NOMO-1 treated with DMSO at 0.1 percent for 48 hours (cell line): ENCODE results near the gene DNAJB11.
"Not testable (repeated sequence)": the region's sequence is repeated elsewhere in the genome, so short reads cannot be mapped to it uniquely, and the experiment has no call there.

Source experiments
- DNase-seq: peaks from one replicate; lab custom pipeline; 2025; ENCODE audit not compliant: unreplicated experiment; lab: John Stamatoyannopoulos, UW

DNAJB11 gene

DNA sequence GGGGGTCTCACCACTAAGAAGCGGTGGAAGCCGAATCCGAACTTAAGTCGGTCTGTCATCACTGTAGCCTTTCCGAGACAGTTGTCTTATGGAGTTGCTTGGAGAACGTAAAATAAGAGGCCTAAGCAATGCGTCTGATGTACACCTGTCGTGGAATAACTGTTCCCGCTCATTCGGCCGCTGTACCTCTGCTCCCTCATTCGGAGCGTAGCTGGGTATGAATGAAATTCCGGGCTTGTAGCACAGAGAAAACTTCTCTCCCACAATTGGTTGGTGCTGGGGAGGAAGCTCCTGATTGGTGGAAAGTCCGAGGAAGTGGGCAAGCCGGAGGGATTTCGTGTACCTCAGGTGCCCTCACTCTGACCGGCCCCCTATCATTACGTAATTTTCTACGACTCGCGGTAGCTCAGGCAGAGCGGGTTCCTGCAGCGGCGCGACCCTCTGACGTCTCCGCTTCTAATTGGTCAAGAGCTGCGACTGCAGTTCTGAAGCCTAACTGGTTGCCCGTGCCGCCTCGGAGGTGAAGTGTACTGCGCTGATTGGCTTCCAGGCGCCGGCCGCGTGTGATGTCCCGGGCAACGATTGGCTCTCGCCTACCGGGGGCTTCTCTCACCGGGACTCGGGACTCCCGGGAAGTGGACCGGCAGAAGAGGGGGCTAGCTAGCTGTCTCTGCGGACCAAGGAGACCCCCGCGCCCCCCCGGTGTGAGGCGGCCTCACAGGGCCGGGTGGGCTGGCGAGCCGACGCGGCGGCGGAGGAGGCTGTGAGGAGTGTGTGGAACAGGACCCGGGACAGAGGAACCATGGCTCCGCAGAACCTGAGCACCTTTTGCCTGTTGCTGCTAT, at the start of gene DNAJB11:
TSS of gene DNAJB11 (plus strand) at position 625 of the 845 bp plus-strand sequence. CDS start at position 803, 178 bp downstream.
- DNase-seq = peak; percentile 100

DNA sequence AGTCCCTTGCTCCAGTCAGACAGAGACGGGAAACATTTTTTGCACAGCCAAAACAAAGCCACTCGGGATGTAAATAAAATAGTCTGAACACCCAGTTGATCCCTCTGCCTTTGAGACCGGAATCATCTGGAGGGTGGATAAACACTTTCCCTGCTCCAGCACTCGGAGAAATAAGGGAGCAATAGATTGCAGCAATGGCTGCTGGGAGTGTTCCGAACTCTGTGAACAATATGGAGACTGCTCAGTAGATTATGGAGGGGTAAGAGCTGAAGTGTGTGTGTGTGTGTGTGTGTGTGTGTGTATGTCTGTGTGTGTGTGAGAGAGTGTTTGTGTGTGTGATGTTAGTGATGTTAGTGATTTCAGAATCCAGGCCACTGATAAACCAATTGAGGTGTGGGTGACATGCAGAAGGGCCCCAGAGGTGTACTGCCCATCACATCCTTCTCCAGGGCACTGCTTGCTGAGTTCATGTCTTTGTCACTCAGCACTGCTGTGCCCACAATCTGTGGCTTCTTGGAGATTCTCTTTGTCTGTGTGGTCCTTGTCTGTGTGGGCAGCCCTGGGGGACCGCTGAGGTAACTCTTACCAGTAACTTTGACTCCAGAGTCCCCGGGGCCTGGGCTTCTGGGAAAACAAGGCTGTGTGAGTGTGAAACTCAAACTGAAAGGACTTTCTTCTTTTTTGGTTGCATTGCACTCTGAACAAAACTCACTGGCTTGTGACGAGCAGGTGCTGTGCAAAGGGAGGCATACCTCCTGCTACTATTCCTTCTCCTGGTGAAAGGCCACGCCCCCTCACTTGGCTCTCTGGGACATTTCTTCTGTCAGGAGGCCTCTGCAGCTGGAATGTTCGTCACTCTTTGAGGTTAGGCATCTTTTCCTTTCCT, 49.3 kb upstream of the DNAJB11 start:
- no peak for DNase-seq

DNA sequence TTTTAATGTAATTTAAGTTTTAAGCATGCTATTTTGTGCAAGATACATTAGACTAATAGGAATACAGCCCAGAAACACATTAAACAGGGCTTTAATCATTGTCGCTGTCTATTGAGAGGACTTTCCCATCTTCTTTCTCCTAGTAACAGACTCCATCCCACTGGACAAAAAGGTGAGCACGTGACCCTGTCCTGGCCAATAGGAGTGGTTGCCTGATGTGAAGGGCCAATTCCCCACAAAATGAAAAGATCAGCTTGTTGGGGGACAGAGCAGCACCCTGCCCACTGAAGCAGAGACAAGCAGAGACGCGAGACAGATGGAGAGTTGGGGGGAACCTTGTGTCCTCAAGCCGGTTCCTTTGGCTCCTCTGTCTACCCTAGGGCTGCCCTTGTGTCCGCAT, 47.5 kb upstream of the DNAJB11 start:
- no peak for DNase-seq

DNA sequence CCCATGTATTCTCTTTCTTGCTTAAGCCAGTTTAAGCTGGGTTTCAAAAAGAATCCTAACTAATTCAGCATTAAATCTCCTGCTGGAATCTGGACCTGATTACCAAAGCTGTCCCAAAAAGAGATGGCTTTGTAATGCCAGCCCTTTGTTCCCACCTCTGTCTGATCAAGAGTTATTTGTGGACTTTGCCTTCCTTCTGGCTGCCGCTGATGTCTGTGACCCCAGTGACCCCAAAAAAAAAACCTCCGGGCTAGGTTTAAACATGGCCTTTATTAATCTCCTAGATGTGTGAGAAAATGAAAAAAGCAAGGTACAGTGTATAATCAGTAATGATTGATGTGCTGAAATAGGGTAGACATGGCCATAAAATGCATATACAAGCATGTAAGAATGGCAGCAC, 47.1 kb upstream of the DNAJB11 start:
- DNase-seq = no peak

DNA sequence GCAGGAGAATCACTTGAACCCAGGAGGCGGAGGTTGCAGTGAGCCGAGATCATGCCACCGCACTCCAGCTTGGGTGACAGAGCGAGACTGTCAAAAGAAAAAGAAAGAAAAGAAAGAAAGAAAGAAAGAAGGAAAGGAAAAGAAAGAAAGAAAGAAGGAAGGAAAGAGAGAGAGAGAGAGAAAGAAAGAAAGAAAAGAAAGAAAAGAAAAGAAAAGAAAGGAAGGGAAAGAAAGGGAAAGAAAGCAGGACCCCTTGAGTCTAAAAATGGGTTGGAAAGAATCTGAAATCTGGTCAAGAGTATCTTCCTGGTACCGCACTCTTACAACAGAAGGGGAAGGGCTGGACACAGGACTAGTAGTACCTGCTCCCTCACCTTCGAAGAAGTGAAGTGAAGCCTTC, 45.9 kb upstream of the DNAJB11 start:
- no peak for DNase-seq

DNA sequence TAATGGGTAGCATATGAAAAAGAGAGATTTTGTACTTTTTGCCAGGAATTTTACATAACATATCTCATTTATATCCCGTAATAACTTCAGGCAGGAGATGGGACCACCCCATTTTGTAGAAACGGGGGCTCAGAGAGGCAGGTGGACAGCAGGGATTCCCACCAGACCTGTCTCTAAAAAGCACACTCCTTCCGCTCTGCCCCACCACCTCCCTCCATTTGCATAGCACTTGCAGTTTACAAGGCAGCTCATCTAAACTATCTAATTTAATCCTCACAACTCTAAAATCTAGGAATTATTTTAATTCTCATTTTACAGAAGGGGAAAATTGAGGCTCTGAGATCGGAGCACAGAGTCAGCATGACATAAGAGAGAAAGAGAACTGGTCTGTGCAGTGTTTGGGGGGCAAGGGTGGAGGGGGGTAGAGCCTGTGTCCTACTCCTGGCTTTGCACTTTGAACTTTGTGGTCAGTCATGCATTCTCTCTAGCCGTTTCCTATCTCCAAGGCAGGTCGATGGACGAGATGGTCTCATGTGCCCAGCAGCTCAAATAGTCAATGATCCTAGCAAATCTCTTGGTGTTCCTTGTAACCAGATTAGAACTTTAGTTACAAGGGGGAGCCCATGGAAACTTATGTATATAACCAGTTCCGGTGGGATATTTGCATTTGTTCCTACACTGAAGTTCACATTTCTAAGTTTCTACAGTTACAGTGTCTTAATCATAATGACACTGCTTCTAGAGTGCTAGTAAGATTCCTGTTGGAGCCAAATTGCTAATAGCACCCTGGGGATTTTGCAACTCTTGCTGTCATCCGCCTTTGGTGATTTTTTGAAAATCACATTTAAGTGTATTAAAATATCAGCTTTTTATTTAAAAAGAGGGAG, 44.9 kb upstream of the DNAJB11 start:
- DNase-seq = no peak

DNA sequence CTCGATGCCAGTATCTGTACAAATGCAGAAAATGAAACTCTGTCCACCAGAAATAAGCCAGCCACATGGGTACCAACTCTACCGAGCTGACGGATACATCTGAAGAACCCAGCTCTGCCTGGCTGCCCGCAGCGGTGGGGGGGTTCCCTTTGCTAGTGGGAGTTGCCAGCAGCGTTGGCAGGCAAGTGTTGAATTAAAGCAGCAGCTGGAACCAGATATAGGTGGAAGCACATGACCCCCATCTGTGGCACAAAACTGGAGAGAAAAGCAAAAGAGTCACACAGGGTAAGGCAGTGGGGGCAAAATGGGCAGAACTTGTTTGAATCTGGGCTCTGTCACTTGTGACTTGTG, 44.3 kb upstream of the DNAJB11 start:
- no peak for DNase-seq

DNA sequence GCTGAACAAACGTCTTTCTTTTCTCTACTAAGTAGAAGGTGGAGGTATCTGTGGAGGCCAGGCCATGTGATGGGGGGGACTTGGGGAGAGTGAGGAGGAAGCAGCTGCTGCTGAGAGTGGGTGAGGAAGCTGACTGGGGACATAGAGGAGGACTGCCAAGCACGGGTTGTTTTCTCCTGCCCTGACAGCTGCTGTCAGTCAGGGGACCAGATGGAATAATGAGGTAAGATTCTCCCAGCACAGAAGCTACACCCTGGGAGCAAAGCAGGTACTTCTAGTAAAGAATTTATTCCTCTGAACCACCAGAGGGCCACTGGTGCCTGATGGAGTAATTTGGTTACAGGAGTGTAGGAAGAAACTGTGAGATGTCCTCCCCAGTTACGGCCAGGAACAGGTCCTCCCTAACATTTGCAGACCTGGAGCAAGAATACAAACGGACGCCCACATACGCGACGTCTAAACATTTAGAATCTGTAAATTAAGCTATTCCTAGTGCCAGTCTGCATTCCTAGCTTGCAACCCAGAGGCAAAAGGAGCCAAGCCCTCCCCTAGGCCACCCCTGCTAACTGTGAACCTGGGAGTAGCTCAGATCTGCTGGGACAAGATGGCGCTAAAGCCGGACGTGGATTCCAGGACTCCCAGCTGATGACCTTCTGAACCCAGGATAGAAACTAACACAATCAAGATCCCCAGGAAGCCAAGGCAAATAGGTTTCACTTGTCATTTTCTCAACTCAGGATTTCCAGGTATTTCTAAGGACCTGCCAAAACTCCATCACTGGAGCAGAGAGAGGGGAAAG, 41.1 kb upstream of the DNAJB11 start:
- no peak for DNase-seq

DNA sequence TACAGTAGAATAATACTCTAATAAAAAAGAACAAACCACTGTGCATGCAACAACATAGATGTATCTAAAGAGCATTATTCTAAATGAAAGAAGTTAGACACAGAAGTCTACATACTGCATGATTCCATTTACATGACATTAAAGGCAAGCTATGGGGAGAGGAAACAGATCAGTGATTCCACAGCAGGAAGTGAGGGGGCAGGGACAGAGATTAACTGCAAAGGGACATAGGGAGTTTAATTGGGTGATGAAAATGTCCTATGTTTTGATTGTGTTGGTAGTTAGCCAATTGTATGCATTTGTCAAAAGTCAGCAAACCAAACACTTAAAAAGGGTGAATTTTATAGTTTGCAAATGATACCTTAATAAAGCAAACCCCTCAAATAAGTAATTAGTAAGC, 40.1 kb upstream of the DNAJB11 start:
- DNase-seq = no peak

DNA sequence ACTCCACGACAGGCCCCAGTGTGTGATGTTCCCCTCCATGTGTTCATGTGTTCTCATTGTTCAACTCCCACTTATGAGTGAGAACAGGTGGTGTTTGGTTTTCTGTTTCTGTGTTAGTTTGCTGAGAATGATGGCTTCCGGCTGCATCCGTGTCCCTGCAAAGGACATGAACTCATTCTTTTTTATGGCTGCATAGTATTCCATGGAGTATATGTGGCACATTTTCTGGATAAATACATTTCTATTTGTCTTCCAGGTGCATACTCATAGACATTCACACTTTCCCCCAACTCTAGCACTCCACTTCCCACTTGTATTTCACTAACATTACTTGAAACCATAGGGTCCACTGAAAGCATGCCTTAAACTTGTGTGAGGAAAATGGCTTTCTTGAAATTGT, 38.8 kb upstream of the DNAJB11 start:
- DNase-seq = not testable (repeated sequence)

DNA sequence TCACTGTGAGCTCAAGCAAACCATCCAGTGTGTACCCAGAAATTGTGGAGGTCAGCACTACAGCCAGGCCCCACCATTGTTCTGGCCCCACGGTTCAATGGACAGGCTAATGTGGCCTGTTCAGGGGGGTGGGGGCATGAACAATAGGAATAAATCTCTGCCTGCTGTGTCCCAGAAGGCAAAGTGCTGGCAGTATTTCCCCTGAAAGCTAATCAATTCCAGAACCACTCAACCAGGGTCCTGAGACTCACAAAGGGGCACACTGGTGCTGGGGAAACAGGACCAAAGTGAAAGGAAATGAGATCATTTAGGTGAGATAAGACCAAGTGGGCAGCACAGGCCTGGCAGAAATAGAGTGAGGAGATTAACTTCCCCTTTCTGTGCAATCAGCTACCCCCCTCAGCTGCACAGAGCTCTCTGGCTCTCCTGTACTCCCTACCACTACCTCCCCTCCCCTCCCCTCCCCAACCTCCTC, 37.9 kb upstream of the DNAJB11 start:
- DNase-seq = peak; percentile 77

DNA sequence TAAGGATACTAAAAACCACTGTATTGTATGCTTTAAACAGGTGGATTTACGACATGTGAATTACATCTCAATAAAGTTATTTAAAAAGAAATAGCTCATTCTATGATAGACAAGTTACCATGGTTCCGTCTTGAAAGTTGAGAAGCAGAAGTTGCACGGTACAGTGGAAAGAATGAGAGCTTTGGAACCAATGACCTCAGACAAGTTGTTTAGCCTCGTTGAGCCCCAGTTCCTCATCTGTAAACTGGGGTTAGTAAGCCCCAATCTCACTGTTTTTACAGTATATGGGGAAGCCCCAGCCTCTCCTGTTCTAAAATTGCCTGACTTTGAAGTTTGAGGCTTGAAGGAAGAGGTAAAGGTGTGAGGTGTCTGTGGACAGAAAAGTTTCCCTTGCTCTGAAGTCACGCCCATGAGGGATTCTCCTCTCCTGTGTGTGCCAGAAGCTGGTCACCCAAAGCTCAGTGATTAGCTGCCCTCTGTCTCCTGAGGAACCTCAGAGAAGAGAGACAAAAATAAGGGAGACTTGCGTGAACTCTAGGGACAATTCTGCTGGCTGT, 36.3 kb upstream of the DNAJB11 start:
- DNase-seq = peak; percentile 97

DNA sequence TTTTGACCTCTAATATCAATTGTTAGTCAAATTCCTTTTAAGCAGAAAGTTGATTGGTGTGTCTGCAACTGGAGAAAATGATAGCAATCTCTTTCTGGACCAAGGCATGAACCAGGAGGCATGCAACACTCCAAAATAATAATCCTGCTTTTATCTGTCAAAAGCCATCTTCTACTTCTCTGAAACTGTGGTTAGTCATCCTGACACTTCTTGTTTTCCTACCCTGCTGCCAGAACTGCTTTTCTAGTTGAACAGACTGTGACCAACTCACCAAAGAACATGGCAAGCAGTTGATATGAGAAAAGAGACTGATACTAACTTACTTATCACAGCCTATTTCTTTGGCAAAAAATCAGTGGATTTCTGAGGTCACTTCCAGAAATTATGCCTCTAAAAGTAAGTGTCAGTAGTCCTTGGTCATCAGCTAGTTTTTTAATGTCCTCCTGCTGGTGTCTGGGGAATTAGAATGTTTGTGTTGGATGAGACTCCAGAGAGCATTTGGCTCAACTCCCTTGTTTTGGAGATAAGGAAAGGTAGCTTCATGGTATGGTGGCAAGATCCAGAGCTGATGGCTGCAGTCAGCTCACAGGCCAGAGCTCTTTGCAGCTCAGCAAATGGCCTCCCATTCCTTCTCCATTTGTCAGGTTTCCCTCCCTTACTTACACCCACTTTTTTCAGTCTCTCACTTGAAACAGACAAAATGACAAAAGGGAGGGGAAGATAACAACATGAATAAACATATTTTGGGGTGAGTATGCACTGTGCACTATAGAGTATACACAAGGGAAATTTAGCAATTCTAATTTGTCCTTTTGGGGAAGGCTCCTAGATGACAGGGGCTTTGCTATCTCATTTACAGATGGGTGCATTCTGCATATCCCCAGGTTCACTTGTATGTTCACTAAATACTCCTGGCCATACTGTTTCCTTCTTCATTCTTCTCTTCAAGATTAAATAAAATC, 33.4 kb upstream of the DNAJB11 start:
- peak; percentile 33 for DNase-seq

DNA sequence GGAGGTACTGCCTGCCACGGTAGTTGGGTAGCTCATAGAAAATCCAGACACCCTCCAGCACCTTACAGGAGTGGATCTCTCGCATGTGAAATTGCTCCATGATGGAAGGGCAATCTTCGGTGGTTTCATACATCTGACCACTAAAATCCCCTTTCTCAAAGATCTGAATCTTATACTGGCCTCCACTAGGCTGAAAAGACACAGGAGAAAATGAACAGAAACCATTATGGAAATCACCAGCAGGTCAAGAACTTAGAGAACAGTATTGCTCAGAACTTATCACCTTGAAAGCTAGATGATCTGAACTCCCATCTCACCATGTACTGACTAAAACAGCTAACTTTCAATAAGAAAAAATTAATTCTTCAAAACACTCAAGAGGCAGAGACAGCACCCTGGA, 31.7 kb upstream of the DNAJB11 start:
- no peak for DNase-seq

DNA sequence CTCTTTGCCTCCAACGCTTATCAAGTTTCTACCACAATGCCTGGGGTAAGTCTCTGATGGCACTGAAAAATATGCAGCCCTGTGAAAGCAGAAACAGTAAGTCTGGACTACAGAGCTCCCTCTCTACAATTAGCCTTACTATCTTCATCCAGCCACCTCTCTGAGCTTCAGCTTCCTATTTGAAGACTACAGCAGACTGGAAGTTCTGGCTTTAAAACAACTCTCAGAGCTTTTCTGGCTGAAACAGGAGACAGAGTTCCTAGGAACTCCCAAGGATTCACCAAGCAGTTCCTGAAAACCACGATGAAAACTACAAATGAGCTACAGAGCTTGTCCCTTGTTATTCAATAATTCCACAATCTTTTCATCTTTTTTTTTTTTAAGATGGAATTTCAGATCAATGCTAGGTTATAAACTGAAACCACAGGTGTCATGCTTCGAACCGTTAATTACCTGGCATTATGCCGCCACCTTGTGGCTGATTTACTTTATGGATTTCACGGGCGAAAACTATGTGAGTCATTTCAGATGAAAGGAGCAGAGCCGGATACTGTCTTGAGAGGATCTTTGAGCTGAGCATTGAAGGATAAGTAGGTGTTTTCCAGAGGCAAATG, 30.2 kb upstream of the DNAJB11 start:
- peak; percentile 79 for DNase-seq

DNA sequence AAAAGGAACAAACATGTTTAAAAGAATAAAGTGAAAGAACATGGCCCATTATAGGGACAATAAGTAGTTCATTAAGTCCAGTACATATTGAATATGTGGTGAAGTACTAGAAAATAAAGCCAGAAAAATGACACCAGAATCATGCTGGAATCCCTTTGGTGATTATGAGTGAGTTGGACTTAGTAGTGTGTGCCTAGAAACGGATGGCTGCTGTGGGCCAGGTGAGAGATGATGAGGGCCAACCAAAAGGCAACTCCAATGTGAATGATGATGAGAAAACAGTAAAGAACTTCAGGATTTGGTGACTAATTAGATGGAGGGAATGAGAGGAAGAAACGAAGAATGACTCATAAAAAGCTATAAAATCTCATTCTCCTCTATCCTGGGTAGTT, 29.7 kb upstream of the DNAJB11 start:
- no peak for DNase-seq

DNA sequence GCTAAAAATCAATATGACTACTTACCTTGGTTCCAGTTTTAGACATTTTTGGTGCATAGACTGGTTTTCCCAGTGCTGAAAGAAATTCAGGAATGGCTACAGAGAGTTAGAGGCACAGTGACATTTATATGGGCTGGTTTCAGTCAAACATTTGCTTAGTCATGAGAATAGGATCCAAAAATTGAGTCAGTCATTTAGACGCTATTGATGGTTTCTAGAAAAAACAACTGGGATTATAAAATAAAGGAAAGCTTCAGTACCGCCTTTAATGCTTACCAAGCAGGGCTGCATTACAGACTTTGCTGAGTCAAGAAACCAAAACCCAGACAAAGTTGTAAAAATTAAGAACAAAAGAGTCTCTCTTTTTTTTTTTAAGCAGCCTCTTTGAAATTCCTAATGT, 26.2 kb upstream of the DNAJB11 start, which contains the start of gene CRYGS:
TSS of gene CRYGS (minus strand) at position 100 of the 400 bp plus-strand sequence. CDS start at position 46, 54 bp downstream.
- DNase-seq = no peak

DNA sequence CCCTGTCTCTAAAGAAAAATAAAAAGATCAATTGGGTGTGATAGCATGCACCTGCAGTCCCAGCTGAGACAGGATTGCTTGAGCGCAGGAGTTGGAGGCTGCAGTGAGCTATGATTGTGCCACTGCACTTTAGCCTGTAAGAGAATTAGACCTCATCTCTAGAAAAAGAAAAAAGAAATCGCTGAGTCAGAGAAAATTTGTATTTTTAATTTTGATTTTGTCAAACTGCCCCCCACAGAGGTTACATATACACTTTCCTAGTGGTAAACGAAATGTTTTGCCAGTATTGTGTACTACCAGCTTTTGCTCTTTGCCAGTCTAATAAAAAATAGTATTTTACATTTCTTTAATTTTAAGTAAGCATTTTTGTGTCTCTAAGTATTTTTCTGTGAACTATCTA, 21.0 kb upstream of the DNAJB11 start:
- DNase-seq = no peak
